HG03460 (cell line): ENCODE measurements around the gene RCE1.

Source experiments
- ATAC-seq: cut with Tn5 transposase; IDR thresholded peaks from one replicate; pipeline ENCODE4 v1.9.1; 2021; ENCODE audit not compliant: unreplicated experiment

Gene RCE1

DNA sequence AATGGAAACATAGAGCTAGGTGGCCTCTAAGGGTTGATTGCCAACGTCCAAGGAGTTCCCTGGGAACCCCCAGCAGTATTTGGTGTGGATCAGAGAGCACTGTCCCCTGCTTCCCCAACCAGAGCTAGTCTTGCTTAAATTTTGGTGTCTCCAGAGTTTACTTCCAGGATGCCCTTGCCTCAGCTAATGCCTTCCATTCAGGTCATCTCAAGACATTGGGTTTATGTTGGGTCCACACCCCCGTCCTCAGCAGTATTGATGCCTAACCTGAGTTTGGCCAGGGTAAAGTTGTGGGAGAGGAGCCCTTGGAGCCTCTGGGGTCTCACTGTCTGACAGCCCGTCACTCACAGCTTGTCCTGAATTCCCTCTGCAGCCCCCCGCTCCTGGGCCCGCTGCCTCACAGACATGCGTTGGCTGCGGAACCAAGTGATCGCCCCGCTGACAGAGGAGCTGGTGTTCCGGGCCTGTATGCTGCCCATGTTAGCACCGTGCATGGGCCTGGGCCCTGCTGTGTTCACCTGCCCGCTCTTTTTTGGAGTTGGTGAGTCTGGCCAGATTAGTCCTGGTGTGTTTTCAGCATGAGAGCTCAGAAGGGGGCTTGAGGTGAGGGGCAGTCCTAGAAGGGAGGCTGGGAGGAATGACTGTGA, 1.4 kb downstream of the RCE1 start:
- ATAC-seq: no peak

DNA sequence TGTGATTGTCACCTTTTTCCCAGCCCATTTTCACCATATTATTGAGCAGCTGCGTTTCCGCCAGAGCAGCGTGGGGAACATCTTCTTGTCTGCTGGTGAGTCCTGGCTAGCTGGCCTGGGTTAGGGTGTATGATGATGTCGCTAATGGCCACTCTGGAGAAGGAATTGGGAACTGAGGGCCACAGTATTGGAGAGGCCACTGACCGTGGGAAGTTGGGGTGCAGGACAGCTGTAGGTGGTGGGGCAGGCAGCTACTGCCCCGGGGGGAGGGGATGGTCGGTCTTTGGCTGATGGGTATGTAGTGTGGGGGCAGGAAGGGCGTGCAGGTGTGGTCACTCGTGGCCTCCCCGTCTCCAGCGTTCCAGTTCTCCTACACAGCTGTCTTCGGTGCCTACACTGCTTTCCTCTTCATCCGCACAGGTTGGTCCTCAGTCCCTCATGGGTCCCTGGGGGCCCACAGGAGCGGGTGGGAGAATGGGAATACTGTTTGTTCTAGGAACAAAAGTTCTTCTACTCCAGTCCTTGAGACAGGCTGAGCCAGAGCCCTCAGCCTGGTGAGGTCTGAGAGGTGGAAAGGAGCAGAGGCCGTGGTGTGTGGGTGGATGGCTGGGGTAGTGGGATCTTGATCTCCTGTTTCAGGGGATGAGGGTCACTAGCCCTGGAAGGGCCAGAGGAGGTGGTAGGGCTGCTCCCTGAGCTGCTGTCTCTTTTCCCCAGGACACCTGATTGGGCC, 2.1 kb downstream of the RCE1 start:
- ATAC-seq: no peak

DNA sequence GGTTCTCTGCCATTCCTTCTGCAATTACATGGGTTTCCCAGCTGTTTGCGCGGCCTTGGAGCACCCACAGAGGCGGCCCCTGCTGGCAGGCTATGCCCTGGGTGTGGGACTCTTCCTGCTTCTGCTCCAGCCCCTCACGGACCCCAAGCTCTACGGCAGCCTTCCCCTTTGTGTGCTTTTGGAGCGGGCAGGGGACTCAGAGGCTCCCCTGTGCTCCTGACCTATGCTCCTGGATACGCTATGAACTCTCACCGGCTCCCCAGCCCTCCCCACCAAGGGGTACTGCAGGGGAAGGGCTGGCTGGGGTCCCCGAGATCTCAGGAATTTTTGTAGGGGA, 2.6 kb downstream of the RCE1 start:
- ATAC-seq: no peak

DNA sequence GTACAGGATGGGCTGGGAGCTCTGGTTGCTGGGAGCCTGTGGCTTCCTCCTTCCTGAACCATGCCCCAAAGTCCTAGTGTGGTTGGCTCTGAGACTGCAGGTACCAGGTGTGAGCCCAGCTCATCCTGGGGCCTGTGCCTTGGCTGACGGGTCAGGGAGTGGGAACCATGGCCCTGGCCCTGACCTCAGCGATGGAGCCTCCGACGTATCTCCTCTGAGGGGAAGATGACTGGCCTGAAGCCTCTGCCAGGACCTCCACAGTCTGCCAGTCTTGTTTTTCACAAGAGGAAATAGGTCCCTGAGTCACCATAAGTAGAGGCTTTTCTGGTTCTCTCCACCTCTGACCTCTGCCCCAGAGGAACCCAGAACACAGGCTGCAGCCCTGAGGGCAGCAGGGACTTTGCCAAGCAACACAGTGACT, 3.4 kb downstream of the RCE1 start:
- ATAC-seq: no peak

DNA sequence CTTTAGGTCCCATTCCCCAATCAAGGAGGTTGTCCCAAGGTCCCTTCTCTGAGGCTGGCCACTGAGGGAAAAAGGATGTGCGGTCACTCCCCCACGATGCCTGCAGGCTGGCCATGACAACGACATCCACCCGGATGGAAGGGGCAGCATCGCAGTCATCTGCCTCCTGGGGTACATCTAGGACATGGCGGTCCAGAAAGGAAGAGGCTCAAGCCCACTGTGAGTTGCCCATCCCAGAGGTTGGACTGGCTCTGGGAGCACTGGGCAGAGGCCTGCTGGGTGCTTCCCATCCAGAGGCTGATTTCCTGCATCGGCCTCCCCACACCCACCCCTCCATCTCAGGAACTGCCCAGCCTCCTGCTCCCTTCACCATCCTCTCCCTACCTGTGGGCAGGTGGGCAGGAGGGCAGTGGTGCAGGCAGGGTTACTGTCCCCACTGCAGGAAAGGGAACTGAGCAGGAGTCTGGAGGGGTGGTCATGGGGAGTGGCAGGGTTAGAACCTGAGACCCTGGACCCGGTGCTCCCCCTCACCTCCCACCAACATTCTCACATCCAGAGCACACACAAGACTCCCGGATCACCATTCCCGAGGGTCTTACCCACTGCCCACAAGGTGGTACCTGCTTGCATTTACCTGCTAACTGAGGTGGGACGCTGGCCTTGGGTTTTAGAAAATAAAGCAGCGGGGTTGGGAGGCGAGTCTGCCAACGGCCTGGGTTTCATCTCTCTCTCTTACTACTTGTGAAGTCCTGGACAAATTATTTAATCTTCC, 4.4 kb downstream of the RCE1 start:
- ATAC-seq: no peak

DNA sequence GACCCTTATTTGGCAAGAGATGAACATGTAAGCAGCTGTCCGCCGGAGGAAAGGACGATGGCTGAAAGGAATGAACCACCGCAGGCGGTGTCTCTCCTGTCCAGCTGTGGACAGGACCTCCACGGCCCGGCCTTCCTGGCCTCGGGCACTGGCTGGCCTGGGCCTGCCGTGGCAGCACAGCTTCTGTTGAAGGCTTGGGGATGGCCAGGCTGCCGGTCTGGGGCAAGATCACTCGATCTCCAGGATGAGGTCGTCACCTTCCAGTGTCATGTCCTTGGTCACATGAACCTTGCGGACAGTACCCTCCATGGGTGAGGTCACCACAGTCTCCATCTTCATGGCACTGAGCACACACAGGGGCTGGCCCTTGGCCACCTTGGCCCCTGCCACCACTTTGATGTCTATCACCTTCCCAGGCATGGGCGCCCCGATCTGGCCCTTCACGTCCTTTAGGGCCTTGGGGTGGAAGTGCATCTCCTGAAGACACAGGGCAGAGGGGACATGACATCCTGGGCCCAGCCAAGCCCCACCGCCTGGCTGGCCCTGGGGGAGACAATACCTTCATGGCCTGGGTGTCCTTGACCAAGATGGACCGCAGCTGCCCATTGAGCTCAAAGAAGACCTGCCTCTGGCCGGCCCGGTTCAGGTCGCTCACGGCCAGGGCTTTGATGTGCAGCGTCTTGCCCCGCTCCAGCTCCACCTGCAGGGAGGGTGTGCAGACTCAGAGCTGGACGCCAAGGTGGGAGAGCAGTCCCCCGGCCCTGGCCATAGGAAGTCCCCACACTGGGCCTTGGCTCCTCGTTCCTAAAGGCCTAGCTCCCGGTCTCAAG, 5.6 kb downstream of the RCE1 start:
- ATAC-seq: no peak

DNA sequence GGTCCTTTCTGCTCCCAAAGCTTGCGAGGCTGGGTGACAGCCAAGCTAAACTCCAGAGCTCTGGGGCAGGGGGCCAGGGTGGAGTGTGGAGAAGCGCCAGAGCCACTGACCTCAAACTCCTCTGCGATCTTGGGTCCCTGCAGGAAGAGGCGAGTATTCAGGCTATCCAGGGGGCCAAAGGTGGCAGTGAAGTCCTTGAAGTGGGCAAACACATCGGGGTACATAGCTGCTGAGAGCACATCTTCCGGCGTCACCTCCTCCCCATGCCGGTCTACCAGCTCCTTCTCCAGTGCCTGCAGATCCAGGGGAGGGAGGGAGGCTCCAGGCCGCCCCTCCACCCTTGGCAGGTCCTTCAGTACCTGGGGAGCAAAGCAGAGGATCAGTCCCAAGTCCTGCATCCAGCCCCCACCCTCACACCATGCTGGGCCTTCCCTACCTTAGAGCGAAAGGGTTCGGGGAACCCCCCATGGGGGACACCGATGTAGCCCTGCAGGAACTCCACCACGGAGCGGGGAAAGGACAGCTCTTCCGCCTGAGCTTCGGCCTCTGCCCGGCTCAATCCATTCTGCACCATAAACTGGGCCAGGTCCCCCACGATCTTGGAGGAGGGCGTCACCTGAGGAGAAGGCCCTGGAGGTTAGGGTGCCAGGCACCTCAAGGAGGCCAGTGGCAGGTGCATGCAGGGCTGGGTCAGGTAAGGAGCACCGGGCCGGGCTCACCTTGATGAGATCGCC, 6.4 kb downstream of the RCE1 start:
- no peak for ATAC-seq

DNA sequence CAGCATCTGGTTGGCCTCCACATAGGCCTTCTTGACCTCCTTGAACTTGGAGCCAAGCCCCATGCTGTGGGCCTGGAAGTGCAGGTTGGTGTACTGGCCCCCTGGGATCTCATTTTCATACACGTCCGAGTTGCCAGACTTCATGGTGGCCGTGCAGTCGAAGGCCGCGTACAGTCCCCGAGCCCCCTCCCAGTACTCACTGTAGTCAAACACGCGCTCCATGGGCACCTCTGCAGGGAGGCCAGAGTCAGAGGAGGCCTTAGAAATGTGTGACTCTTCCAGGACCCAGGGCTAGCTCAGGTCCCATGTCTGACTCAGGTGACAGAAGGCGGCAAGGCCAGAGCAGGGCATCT, 7.0 kb downstream of the RCE1 start:
- no peak for ATAC-seq

DNA sequence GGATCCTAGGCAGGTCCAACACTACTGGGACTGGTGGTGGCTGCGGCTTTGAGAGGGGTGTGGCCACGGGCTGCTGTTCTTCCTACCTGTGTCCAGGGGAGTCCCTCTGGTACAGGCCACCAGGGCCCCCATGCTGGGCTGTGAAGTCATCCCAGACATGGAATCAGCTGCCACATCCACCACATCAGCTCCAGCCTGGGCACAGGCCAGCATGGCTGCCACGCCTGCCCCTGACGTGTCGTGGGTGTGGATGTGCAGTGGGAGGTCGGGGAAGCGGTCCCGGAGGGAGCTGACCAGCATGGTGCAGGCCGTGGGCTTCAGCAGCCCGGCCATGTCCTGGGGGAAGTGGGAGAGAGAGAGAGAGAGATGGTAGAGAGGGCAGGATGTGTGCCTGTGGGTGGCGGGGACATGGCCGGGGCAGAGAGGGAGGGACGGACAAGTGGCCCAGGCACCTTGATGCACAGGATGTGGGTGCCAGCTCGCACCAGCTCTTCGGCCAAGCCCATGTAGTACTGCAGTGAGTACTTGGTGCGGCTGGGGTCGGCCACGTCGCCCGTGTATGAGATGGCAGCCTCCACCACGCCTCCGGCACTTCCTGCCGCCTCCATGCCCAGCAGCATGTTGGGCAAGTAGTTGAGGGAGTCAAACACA, 7.5 kb downstream of the RCE1 start:
- no peak for ATAC-seq

DNA sequence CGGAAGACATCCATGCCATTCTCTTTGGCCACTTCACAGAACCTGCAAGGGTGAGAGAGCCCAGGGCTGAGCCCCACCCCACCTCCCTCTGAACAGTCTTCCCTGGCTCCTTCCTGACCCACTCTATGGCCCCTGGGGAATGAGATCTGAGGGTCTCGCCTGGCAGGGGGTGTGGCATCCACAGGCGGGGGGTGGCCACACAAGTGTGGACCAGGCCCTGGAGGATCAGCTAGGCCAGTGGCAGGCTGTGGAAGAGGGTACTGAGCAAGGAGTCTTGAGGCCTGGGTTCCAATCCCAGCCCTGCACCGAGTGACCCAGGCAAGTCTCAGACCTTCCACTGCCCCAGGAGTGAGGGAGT, 8.0 kb downstream of the RCE1 start:
- no peak for ATAC-seq

DNA sequence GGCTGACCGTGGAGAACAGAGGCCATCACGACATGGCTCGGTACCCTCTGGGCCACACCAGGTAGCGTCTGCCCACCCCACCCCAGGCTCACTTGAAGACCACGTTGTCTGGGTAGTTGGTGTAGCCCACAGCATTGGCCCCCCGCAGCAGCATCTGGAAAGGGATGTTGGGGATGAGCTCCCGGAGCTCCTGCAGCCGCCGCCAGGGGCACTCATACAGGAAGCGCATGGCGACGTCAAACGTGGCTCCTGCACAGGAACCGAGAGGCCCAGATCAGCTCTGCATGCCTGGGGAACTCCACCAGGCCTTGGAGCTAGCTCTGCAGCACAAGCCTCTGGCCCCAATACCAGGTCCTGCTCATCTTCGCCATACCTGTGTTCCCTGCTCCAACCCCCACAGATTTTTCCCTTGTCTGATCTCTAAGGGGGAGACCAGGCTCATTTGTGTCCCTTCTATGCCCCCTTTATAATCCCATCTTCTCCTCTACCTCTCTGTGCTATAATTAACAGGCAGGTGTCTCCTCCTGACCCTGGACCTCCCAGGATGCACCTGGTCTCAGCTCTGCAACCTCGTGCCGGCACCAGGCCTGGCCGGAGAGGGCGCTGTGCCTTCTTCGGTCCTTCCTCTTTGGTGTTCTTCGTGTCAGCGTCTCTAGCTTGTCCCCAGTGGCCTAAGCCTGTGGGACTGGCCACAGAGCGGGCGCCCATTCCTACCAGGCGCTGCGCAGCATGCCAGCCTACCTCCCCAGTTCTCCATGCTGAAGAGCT, 8.6 kb downstream of the RCE1 start:
- ATAC-seq: no peak

DNA sequence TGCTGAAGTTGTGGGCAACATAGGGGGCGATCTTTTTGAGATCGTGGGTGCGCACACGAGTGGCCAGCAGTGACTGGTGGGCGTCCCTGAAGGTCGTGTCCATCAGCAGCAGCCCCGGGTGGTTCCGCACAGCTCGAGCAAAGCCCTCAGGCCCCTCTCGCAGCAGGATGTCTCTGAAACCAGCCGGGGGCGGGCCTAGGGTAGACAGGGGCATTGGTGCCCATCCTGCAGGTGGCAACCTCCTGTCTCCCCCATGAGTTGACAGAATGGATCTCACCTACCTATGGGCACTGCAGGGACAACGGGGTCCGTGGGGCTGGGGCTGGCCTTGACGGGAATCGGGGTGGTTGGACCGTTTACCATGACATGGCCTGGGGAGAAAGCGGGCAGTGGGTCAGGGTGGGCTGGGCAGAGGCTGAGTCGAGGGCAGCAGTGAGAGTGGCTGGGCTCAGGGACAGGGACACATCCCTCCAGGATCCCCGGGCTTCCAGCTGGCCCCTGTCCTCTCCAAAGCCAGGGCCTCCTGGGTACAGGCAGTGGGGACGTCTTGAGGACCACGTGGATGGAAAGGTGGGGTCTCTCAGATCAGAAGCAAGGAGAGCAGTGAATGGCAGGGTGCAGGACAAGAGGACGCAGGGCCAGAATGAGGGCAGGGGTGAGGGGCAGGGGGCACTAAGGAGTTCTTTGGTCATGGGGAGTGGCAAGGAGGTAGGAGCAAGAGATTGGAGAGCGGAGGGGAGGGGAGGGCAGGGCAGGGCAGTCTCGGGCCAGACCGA, 9.4 kb downstream of the RCE1 start:
- no peak for ATAC-seq

DNA sequence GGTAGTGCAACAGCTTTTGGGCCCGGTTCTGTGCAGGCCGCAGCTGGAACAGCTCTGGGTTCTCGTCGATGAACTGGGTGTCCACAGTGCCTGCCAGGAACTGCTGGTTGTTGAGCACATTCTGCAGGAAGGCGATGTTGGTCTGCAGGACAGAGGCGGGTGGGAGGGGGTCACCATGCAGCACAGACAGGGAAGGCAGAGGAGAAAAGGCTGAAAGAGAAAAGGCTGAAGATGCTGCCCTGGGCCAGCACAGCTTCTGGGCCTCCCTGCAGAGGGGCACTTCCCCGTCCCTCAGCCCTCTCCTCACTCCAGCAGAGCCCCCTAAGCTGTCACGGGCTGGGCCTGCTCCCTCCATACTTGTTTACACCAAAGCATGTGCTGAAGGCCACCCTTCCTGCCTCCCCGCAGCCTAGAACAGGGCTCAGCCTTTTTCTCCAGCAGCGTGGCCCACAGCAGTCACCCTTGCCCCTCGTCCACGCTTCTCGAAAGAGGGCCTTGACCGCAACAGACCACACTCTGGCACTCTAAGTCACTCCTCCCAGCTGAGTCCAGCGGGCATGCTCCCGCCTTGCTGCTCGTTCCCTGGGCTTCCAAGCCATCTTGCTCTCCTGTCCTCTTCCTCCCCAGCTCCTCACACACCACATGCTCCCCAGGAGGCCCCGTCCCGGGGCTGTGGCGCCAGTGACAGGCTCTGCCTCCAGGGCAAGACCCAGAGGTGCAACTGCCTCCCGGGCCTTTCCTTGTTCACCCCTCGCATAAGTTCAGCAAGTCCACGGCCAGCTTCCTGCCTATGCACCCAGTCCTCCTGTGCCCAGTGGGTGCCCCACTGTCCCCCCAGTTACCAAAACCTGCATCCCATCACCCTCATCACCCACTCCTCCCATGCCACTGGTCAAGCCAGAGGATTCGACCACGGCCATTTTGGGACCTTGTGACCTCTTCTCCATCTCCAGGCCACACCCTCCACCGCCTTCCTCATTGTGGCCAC, 10.3 kb downstream of the RCE1 start:
- ATAC-seq: no peak

DNA sequence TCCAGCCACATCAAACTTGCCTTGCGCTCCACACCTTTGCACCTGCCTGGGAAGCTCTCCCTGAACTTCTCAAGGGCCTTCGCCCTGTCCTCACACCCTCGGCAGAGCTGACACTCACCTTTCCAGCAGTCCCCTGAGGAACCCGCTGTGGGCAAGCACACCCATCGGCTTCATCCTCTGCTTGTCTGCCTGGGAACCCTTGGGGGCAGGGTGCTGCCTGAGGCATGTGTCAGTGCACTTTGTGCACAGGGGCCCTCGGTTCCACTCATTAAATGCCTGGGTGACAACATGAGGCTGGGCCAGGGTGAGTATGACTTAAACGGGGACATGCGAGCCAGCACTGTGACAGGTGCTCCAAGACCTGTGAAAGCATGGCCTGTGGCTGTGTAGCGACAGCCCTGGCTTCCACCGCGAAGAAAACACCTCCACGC, 11.0 kb downstream of the RCE1 start:
- no peak for ATAC-seq

DNA sequence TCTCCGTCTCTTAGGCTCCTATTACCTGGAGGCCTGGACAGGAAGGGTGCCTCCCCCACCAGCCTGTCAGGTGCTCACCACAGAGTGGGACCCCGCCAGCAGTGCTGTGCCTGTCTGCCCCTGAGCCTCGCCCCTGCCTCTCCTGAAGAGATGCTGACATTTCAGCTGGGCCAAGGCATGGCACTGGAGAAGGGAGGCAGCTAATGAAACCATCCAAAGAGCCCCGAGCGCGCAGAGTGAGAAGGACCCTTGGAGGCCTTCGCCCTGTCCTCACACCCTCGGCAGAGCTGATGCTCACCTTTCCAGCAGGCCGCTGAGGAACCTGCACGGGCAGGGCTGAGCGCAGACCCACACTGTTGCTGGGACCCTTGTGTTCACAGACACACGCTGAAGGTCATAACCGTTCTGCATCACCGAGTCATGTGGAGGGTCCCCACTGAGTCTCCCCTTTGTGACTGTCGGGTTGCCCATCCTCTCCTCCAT, 11.5 kb downstream of the RCE1 start:
- no peak for ATAC-seq

DNA sequence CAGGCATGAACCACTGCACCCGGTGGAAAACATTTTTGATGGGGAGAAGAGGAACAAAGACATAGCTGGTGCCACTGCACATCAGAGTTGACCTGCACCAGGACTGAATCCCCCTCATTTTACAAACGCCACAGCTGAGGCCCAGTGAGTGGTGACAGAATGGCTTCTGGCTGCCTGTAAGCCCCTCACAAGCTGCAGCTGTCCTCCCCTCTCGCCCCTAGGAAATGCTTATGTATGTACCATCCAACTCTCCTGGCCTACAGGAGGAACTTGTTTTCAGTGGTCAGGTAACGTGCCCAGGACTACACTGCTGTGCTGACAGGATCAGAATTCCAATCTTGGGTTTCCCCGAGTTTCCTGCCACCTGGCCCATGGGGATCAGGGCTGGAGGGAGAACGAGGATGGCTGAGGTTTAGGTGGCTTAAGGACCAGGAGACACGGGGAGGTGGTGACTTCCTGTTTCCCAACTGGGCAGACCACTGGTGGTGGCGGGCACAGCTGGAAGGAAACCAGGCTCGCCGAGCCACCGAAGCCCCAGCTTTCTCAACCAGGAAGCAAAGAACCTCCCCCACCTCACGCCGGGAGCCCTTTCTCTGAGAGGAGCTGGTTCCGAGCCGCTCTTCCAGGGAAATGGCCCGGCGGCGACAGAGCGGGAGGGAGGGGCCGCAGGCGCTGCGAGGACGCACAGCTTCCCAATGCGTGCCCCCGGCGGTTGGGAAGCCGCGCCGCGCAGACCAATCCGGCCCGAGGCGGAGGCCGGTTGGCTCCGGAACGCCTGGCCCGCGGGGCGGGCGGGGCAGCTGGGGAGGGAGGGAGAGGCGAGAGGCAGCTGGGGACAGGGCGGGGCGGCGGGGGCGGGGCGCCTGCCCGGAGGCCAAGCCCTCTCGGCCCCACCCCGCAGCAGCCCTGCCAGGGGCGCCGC, 12.6 kb downstream of the RCE1 start:
- peak; percentile 67 for ATAC-seq
